Caki2 (cell line): ENCODE measurements around the gene PPP1R13B. TPM values are rescaled to one million over a fixed set of nuclear protein-coding genes. Genes with fewer than 3 reads are reported as not detected.
"Not testable (repeated sequence)": the region's sequence is repeated elsewhere in the genome, so short reads cannot be mapped to it uniquely, and the experiment has no call there.

ENCODE experiments used
- DNase-seq: peaks from one replicate; pipeline ENCODE4 v3.0.0-alpha.2; 2015; ENCODE audit warnings: low read depth
- in situ Hi-C: cut with HindIII; loops from 2 replicates; pipeline ENCODE4 v1.10.0; 2016; ENCODE audit warnings: low sequenced_read_pairs, low pct_unique_long_range_greater_than_20kb, mixed read lengths
- total RNA-seq: library from RNA; depleted of rRNA; stranded (reverse); fragments of >200 nt; shearing (Covaris generic); gene quantifications from 2 replicates; pipeline ENCODE4 v1.2.3, GENCODE V29; 2014; ENCODE audit warnings: low replicate concordance; rRNA removed

Gene PPP1R13B
- total RNA-seq = 2.1 and 2.5 TPM in 2 replicates

DNA sequence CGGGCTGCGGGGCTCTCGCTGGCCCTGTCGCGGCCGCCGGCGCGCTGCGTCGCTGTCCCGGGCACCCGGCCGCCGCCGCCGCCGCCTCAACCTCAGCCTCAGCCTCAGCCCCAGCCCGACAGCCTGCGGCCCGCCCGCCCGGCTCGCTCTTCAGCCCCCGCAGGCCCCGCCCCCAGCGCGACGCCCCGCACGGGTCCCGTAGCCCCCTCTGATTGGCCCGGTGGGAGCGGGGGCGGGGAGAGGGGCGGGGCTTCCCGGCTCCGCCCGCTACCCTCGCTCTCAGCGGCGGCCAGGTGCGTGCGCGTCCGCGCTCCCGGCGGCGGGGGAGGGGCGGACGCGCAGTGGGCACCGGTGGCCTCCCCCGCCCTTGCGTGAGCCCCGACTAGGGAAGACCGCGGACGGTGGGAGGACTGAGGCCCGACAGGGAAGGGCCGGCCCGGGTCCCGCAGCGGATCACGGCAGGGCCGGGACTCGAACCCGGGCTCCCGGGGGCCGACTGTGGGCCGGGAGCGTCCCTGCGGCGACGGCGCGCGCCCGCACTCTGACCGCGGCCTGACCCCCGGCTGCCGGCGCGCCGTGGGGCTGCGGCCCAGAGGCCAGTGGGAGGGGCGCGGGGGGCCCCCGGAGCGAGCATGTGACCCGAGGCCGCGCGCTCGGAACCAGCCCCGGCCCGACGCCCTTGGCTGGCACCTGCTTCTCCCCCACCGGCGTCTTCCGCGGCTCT is at the start of gene PPP1R13B:
Gene PPP1R13B (minus strand): TSS at position 125 of the 724 bp plus-strand sequence. CDS start 268 bp downstream, outside the sequence.
- in situ Hi-C loops = no loop called here
- peak; percentile 69 for DNase-seq

GRCh38 chr14:103896578-103896977 is 49.2 kb upstream of the PPP1R13B start:
- in situ Hi-C loops = no loop called here
- DNase-seq = no peak

- no peak for DNase-seq
- in situ Hi-C loops = no loop called here
These were observed 47.3 kb upstream of the PPP1R13B start for GRCh38 chr14:103894723-103895059.

- in situ Hi-C loops = no loop called here
These were observed 46.8 kb upstream of the PPP1R13B start for GRCh38 chr14:103894034-103894722.

DNA sequence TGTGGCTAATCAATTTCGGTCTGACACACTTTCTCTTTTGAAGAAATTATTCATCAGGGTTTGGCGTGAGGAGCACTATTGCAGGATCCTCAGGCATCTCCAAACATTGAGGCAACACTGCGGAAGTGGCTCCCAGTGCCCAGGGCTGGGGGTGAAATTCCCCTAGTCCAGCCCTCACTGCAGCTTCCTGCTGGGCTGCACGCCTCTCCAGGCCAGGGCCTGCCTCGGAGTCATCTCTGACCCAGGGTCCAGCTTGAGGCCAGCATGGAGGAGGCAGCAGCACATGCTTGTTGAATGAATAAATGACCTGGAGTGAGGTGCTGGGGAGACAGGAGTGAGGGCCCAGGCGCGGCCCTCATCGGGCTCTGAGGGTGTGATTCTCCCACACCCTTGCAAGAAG is 44.9 kb upstream of the PPP1R13B start:
- no peak for DNase-seq
- in situ Hi-C loops = no loop called here

More at GRCh38 chr14:103894034-103894722, 46.8 kb upstream of the PPP1R13B start:
- DNase-seq = no peak

GRCh38 chr14:103891667-103892215 is 44.4 kb upstream of the PPP1R13B start:
- in situ Hi-C loops = no loop called here
- no peak for DNase-seq

DNA sequence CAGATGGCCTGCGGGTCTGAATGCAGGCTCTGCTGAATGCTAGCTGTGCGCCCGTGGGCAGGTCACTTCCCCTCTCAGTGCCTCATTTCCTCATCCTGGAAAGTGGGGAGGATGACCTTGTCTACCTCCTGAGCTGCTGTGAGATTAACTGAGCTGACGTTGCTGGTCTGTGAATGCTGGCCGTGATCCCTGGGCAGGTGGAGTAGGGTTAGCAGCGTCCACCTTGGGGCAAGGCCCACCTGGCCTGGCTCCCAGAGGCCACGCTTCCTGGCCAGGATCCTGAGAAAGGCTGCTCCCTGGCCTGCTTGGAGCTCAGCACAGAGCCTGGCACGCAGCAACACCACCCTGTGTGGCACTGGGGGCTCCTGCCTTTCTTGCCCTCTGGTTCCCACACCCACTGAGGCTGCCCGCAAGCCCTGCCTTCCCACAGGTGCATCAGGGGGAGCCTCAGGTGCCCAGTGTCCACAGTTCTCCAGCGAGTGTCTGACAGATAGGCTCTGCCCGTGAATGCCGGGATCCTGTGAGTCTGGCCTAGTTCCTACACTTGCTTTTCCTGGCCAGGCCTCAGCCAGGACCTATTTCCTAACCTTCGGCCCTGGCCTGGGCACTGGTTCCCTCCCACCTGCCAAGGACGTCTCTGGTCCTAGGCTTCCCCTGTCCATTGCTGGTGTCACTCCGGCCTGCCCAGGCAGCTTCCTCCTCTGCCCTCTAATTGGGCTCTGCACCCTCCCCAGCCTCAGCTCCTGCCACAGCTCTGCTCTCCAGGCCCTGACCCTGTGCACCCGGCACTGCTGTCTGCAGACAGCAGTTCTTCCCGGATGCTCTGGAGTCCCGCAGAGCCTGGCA is 43.7 kb upstream of the PPP1R13B start:
- in situ Hi-C loops = no loop called here
- no peak for DNase-seq

GRCh38 chr14:103890052-103890371 is 42.6 kb upstream of the PPP1R13B start:
- no peak for DNase-seq
- in situ Hi-C loops = no loop called here

DNA sequence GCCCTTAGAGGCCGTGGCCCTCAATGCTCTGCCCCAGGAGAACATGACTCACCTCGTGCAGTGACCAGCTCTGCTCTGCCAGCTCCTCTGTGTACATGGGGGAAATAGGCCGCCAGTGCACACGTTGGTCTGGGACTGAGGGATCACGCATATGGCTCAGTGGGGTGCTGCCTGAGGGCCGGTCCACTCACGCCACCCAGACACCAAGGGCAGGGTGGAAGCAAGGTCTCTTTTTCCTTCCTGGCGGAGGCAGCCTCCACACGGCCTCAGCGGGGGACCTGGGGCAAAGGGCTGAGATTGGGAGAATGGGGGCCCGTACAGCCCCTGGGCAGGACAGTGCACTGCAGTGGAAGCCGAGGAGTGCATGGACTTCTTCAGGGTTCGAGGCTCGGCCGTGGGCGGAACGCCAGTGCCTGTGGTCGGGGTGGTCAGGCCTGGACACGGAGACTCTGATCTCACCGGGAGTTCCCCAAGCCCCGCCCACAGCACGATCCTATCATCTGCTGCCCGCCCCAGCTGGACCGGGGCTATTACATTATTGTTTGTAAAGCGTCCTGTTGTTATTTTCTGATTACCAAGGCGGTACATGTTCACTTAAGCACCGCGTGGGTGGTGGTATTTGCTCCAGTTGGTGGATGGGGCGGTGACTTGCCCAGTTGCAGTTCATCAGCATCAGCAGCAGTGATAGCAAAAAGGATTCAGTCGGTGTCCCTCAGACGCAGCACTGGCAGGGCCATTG is 42.1 kb upstream of the PPP1R13B start:
- in situ Hi-C loops = no loop called here
- peak; percentile 68 for DNase-seq

- DNase-seq, in situ Hi-C loops: not testable (repeated sequence)
These were observed 41.6 kb upstream of the PPP1R13B start for GRCh38 chr14:103889002-103889312.

DNA sequence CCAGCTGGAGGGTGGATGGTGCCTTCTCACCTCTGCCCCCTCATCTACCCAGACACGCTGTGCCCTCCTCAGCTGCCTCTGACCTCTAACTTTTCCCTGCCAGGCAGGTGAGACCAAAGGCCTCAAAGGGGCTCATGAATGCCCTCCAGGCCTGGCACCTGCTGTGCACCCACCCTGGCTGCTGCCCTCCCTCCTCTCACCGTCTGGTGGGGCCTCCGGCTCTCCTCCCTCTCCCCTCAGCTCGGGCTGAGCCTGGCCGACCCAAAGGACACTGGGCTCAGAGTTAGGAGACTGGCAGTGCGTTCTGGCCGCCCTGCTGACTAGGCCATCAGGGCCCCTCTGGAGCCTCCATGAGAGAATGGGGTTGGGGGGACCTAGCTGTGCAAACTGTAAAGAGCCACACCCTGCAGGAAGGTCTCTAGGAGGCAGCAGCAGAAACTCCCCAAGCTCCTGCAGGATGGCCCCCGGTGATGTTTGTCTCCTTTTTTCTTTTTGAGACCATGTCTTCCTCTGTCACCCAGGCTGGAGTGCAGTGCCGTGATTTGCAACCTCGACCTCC is 40.3 kb upstream of the PPP1R13B start:
- in situ Hi-C loops = no loop called here
- DNase-seq = no peak

GRCh38 chr14:103887170-103887501 is 39.8 kb upstream of the PPP1R13B start:
- DNase-seq = no peak
- in situ Hi-C loops = no loop called here

DNA sequence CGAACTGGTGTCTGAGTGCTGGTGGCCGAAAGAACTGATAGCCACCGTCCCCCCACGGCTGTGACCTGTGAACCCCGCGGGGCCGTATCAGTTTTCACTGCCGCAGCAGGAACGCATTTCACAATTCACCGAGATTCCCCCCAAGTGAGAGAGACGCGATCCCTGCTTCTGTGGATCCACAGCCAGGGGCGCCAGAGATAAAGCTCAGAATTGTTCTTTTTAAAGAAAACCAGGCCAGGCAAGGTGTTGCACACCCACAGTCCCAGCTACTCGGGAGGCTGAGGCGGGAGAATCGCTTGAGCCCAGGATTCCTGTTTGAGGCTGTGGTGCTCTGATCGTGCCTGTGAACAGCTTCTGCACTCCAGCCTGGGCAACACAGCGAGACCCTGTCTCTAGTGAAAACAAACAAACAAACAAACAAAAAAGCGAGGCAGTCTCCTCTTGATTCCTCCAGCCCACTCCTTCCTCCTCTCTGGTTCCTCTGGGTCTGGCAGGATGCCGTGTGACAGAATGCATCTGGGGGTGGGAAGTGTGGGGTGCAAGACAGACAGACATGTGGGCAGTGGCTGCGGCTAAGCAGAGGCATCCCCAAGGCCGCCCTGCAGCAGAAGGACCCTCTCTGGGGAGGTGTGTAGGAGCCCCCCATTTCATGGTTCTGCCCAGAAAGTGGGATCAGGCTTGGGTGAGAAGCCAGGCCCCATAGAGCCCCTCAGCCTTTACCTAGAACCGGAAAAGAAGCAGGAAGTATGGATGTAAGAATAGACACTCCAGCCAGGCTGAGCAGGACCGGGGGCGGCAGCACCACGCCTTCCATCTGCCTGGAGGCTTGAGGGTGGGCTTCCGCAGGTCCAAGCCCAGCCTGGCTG is 39.2 kb upstream of the PPP1R13B start:
- in situ Hi-C loops = no loop called here
- DNase-seq = no peak

DNA sequence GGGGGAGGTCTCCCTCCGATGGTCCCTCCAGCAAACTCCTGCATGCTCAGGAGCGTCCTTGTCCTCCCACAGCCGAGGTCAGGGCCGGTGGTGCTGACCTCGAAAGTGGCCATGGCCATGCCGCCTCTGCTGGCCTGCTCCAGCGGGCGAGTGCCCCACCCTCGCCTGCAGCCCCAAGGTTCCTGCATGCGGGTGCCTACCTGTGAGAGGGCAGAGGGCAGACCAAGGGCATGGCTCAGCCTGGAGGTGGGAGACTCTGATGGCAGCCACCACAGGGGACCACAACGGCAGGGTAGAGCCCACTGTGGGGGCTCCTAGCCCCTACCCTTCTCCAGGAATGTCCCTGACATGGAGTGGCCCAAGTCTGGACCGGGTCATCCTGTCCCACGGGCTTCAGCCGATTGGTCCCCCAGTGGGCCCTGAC is 38.1 kb upstream of the PPP1R13B start:
- in situ Hi-C loops = no loop called here
- no peak for DNase-seq

- in situ Hi-C loops = no loop called here
- no peak for DNase-seq
These were observed 37.5 kb upstream of the PPP1R13B start for GRCh38 chr14:103884854-103885253.

- in situ Hi-C loops = no loop called here
- DNase-seq = no peak
These were observed 35.8 kb upstream of the PPP1R13B start for GRCh38 chr14:103883263-103883523.

- DNase-seq = no peak
- in situ Hi-C loops = no loop called here
These were observed 35.3 kb upstream of the PPP1R13B start for GRCh38 chr14:103882503-103883262.
